Muscle layer of colon (tissue), 2 donors: ENCODE data around the gene CAPN14.

ENCODE experiments used
- H3K27ac ChIP-seq: one replicate; pipeline ENCODE4 v1.7.0; 2013; ENCODE audit warnings: low read depth, mild to moderate bottlenecking, low read length, moderate library complexity
- H3K27me3 ChIP-seq, 2 donors: one replicate each; pipeline ENCODE4 v1.7.0; 2013; ENCODE audit warnings: low read length in 2 of 2, mild to moderate bottlenecking in 2 of 2; ENCODE audit not compliant: insufficient read depth in 2 of 2, control insufficient read depth in 1 of 2
- H3K36me3 ChIP-seq: one replicate; pipeline ENCODE4 v1.7.0; 2013; ENCODE audit warnings: mild to moderate bottlenecking, low read length; ENCODE audit not compliant: insufficient read depth
- H3K4me1 ChIP-seq: one replicate; pipeline ENCODE4 v1.7.0; 2013; ENCODE audit warnings: mild to moderate bottlenecking, low read length; ENCODE audit not compliant: insufficient read depth
- H3K4me3 ChIP-seq, 2 donors: one replicate each; pipeline ENCODE4 v1.7.0; 2013; ENCODE audit warnings: low read length in 2 of 2, low read depth in 1 of 2, mild to moderate bottlenecking in 1 of 2, moderate library complexity in 1 of 2
- H3K9ac ChIP-seq: one replicate; pipeline ENCODE4 v1.7.0; 2013; ENCODE audit warnings: low read length
- H3K9me3 ChIP-seq: one replicate; pipeline ENCODE4 v1.7.0; 2013; ENCODE audit warnings: mild to moderate bottlenecking, low read length
- donor health status: abdominal sarcoma.
- donor health status: Adenocarcinoma of cecum.

CAPN14 gene

GRCh38 chr2:31233231-31233630, 15.9 kb upstream of the CAPN14 start:
- Histone ChIP-seq H3K9me3 (no peaks in the 10 kb centered on the region), H3K4me1 (peaks cover 11% of the 10 kb centered on the region), H3K27ac (no peak overlapping the region), H3K27me3 (no peaks in the 10 kb centered on the region), H3K36me3 (no peaks in the 10 kb centered on the region), H3K9ac (no peak overlapping the region), H3K4me3 (peak overlapping the region in 1 of 2 donors; percentile 68)

DNA sequence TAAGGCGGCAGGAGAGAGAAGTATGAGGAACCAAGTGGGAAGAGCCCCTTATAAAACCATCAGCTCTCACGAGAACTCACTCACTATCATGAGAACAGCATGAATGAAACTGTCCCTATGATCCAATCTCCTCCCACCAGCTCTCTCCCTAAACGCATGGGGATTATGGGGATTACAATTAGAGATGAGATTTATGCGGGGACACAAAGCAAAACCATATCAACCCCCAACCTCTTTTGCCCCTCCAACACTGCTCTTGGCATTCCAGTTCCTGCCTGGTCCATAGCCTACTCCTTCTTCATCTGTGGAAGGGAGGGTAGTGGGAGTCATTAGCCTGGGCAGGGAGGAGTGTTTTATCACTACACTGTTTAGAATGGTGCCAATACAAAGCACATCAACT, 15.3 kb upstream of the CAPN14 start:
- H3K4me3 ChIP-seq = no peak overlapping the region
- H3K27me3 ChIP-seq = no peaks in the 10 kb centered on the region
- no peaks in the 10 kb centered on the region for H3K9me3 ChIP-seq
- H3K9ac ChIP-seq = no peak overlapping the region
- no peak overlapping the region for H3K27ac ChIP-seq
- H3K36me3 ChIP-seq = no peaks in the 10 kb centered on the region
- H3K4me1 ChIP-seq = peaks cover 8% of the 10 kb centered on the region

- Histone ChIP-seq H3K27me3 (no peaks in the 10 kb centered on the region), H3K4me1 (peaks cover 8% of the 10 kb centered on the region), H3K4me3 (no peak overlapping the region), H3K36me3 (no peaks in the 10 kb centered on the region), H3K9me3 (no peaks in the 10 kb centered on the region), H3K27ac (no peak overlapping the region), H3K9ac (no peak overlapping the region)
Observed at GRCh38 chr2:31231571-31232302, 14.4 kb upstream of the CAPN14 start.

DNA sequence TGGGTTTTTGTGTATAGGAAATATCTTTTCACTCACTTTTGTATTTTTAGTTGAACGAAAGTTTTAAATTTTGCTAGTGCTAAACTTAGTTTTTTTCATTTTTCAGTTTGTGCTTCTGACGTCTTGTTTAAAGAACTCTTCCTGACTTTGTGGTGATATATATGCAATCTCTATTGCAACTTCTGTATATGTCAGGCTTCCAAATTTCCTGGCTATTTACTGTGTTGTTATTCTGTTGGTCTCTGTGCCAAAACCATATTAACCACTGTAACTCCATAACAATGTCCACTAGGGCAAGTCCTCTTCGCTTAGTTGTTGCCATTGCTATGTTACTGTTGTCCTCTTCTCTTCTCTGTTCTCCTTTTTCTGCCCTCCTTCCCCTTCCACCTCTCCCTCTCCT, 13.4 kb upstream of the CAPN14 start:
- Histone ChIP-seq H3K27ac (no peak overlapping the region), H3K27me3 (no peaks in the 10 kb centered on the region), H3K36me3 (no peaks in the 10 kb centered on the region), H3K4me1 (peaks cover 8% of the 10 kb centered on the region), H3K9ac (no peak overlapping the region), H3K9me3 (no peaks in the 10 kb centered on the region), H3K4me3 (no peak overlapping the region)

- Histone ChIP-seq H3K4me3 (no peak overlapping the region), H3K27me3 (peaks cover 0 to 4% of the 10 kb centered on the region in 2 donors), H3K36me3 (no peaks in the 10 kb centered on the region), H3K4me1 (no peaks in the 10 kb centered on the region), H3K9me3 (no peaks in the 10 kb centered on the region), H3K9ac (no peak overlapping the region), H3K27ac (no peak overlapping the region)
Observed at GRCh38 chr2:31228717-31229116, 11.4 kb upstream of the CAPN14 start.

- H3K9ac ChIP-seq = no peak overlapping the region
- no peaks in the 10 kb centered on the region for H3K9me3 ChIP-seq
- no peaks in the 10 kb centered on the region for H3K4me1 ChIP-seq
- H3K27me3 ChIP-seq = peaks cover 0 to 6% of the 10 kb centered on the region in 2 donors
- H3K4me3 ChIP-seq = no peak overlapping the region
- H3K36me3 ChIP-seq = no peaks in the 10 kb centered on the region
- H3K27ac ChIP-seq = no peak overlapping the region
Observed at GRCh38 chr2:31227711-31228125, 10.4 kb upstream of the CAPN14 start.

DNA sequence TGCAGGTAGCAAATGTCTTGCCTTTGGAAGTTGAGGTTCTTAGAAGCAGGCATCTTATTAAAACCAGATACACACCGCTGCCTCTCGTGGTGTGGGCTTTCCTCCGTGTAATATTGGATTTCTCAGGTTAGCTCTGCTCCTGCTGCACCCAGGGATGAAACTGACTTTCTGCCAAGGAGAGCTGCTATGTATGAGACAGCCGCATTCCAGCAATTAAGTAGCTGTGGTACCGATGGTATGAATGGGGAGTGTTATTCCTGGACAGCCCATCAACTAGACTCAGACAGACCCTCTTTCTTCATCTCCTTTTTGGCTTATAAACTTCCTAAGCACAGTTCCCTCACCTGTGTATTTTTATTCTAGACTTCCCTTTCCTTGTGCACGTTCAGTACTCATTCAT, 9.8 kb upstream of the CAPN14 start:
- Histone ChIP-seq H3K36me3 (no peaks in the 10 kb centered on the region), H3K27ac (no peak overlapping the region), H3K4me3 (no peak overlapping the region), H3K4me1 (no peaks in the 10 kb centered on the region), H3K27me3 (peaks cover 0 to 6% of the 10 kb centered on the region in 2 donors), H3K9ac (no peak overlapping the region), H3K9me3 (no peaks in the 10 kb centered on the region)

DNA sequence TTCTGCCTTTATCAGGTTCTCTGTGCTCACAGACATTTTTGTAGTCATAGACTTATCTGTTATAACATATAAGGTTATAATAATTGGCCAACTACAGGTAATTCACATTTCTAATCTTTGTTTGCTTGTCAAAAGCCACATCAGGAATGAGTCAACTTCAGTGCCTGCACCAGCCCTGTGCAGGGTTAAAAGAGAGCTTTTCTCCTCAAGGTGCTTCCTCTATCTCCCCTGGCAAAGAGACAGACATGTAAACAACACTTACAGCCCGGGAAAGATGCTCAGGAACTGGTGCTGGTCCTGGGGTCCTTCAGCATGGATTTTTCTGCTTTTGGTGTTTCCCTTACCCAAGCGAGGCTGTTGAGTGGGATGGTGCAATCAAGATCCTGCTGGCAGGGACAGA, 9.0 kb upstream of the CAPN14 start:
- Histone ChIP-seq H3K9me3 (no peaks in the 10 kb centered on the region), H3K36me3 (no peaks in the 10 kb centered on the region), H3K27me3 (peaks cover 0 to 6% of the 10 kb centered on the region in 2 donors), H3K9ac (no peak overlapping the region), H3K4me1 (no peaks in the 10 kb centered on the region), H3K4me3 (no peak overlapping the region), H3K27ac (no peak overlapping the region)

DNA sequence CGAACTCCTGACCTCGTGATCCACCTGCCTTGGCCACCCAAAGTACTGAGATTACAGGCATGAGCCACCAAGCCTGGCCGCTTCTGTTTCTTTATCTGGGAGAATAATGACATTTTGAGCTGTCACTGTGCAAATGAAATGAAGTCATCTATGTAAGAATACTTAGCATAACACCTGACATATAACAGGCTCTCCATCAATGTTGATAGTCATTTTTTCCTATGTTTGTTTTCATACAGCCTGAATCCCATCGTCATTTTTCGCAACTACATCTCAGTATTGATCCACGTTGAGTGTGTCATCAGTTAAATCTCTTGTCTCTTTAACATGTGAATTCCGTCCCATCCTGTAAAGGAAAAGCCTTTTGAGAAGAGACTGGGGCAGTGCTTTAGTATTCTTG, 6.4 kb upstream of the CAPN14 start:
- no peaks in the 10 kb centered on the region for H3K9me3 ChIP-seq
- no peaks in the 10 kb centered on the region for H3K4me1 ChIP-seq
- H3K9ac ChIP-seq = no peak overlapping the region
- H3K27ac ChIP-seq = no peak overlapping the region
- H3K4me3 ChIP-seq = no peak overlapping the region
- no peaks in the 10 kb centered on the region for H3K36me3 ChIP-seq
- H3K27me3 ChIP-seq = peaks cover 0 to 6% of the 10 kb centered on the region in 2 donors

DNA sequence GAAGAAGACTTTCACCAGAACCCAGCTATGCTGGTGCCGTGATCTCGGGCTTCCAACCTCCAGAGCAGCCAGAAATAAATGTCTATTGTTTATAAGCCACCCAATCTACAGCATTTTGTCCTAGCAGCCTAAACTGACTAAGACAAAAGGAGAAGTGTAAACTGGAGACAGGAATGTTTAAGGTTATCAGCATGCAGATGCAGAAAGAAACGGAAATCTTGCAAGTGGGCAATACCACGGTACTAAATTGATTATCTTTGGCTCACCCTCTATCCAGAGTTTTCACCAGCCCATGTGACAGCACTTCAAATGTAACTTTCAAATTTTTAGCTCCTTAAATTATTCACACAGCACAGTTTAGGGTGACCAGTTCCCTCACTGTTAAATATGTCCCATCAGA, 5.7 kb upstream of the CAPN14 start:
- Histone ChIP-seq H3K27me3 (peaks cover 0 to 6% of the 10 kb centered on the region in 2 donors), H3K4me1 (no peaks in the 10 kb centered on the region), H3K36me3 (no peaks in the 10 kb centered on the region), H3K27ac (no peak overlapping the region), H3K9ac (no peak overlapping the region), H3K9me3 (no peaks in the 10 kb centered on the region), H3K4me3 (no peak overlapping the region)

DNA sequence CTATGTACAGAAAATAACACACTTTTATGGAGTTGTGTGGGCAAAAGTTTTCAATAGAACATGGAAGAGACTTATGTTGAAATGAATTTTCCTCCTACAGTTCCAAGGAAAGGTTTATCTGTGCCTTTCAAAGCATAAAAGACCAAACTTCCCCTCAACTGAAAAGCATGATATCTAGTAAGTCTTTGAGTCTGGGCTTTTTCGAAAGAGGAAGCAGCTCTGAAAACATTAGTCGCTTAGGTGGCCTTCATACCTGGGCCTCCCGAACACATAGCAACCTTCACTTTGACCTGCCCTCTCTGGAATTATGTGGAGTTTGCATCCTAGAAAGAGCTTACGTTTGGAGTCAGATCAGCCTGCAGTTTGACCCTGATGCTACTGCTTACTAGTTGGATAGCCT, 4.8 kb upstream of the CAPN14 start:
- H3K4me1 ChIP-seq = peaks cover 6% of the 10 kb centered on the region

GRCh38 chr2:31221544-31221943, 4.2 kb upstream of the CAPN14 start:
- Histone ChIP-seq H3K9me3 (no peaks in the 10 kb centered on the region), H3K4me3 (no peak overlapping the region), H3K9ac (no peak overlapping the region), H3K4me1 (peaks cover 6% of the 10 kb centered on the region), H3K27ac (no peak overlapping the region), H3K27me3 (peaks cover 0 to 6% of the 10 kb centered on the region in 2 donors), H3K36me3 (no peaks in the 10 kb centered on the region)

More for the DNA sequence above, 4.8 kb upstream of the CAPN14 start:
- H3K36me3 ChIP-seq = no peaks in the 10 kb centered on the region
- H3K9ac ChIP-seq = no peak overlapping the region
- peaks cover 0 to 6% of the 10 kb centered on the region in 2 donors for H3K27me3 ChIP-seq
- H3K9me3 ChIP-seq = no peaks in the 10 kb centered on the region
- no peak overlapping the region for H3K27ac ChIP-seq
- H3K4me3 ChIP-seq = no peak overlapping the region
